Activated T-cell treated with anti-CD3 and anti-CD28 coated beads for 24 hours (primary cell): ENCODE results near the gene KLF11.
"Not testable (repeated sequence)": the region's sequence is repeated elsewhere in the genome, so short reads cannot be mapped to it uniquely, and the experiment has no call there.

Experiments
- DNase-seq: peaks from one replicate; pipeline ENCODE4 v3.0.0-alpha.2; 2020; ENCODE audit warnings: low read depth

The KLF11 gene

GRCh38 chr2:10026940-10027569, 16.3 kb upstream of the KLF11 start:
- no peak for DNase-seq

GRCh38 chr2:10027660-10028330, 15.6 kb upstream of the KLF11 start:
- DNase-seq, result no peak

- no peak for DNase-seq
Observed at GRCh38 chr2:10028407-10028987, 14.9 kb upstream of the KLF11 start.

- peak; percentile 15 for DNase-seq
Observed at GRCh38 chr2:10028988-10029874, 14.1 kb upstream of the KLF11 start.

- no peak for DNase-seq
Observed at GRCh38 chr2:10029875-10030223, 13.5 kb upstream of the KLF11 start.

- no peak for DNase-seq
Observed at GRCh38 chr2:10030311-10030736, 13.0 kb upstream of the KLF11 start.

GRCh38 chr2:10030798-10031197, 12.6 kb upstream of the KLF11 start:
- not testable (repeated sequence) for DNase-seq

GRCh38 chr2:10031886-10032745, 11.2 kb upstream of the KLF11 start:
- DNase-seq, result no peak

GRCh38 chr2:10032746-10033105, 10.6 kb upstream of the KLF11 start:
- DNase-seq, result no peak

- no peak for DNase-seq
Observed at GRCh38 chr2:10033251-10034006, 9.9 kb upstream of the KLF11 start.

- no peak for DNase-seq
Observed at GRCh38 chr2:10034333-10035052, 8.9 kb upstream of the KLF11 start.

- DNase-seq, result no peak
Observed at GRCh38 chr2:10035053-10035422, 8.3 kb upstream of the KLF11 start.

GRCh38 chr2:10035633-10036032, 7.7 kb upstream of the KLF11 start:
- no peak for DNase-seq

- no peak for DNase-seq
Observed at GRCh38 chr2:10036095-10036884, 7.1 kb upstream of the KLF11 start.

- DNase-seq, result no peak
Observed at GRCh38 chr2:10038123-10038522, 5.2 kb upstream of the KLF11 start.

GRCh38 chr2:10038716-10039115, 4.6 kb upstream of the KLF11 start:
- DNase-seq, result no peak

- no peak for DNase-seq
Observed at GRCh38 chr2:10039658-10040410, 3.5 kb upstream of the KLF11 start.

GRCh38 chr2:10041711-10042110, 1.6 kb upstream of the KLF11 start:
- no peak for DNase-seq
